ENCODE measurements around the gene FITM2.

- TF ChIP-seq, protein P1, sequence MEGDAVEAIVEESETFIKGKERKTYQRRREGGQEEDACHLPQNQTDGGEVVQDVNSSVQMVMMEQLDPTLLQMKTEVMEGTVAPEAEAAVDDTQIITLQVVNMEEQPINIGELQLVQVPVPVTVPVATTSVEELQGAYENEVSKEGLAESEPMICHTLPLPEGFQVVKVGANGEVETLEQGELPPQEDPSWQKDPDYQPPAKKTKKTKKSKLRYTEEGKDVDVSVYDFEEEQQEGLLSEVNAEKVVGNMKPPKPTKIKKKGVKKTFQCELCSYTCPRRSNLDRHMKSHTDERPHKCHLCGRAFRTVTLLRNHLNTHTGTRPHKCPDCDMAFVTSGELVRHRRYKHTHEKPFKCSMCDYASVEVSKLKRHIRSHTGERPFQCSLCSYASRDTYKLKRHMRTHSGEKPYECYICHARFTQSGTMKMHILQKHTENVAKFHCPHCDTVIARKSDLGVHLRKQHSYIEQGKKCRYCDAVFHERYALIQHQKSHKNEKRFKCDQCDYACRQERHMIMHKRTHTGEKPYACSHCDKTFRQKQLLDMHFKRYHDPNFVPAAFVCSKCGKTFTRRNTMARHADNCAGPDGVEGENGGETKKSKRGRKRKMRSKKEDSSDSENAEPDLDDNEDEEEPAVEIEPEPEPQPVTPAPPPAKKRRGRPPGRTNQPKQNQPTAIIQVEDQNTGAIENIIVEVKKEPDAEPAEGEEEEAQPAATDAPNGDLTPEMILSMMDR (IDR thresholded peaks at IDR 0.05), result no peak
- TF ChIP-seq ZFX (IDR thresholded peaks at IDR 0.05; ENCODE audit: borderline replicate concordance), result no peak
These were observed 46.7 kb downstream of the FITM2 start for GRCh38 chr20:44264287-44264686.
